CD4-positive, alpha-beta T cell treated with Interleukin-12 subunit alpha and Interleukin-12 subunit beta, for 1 hour (primary cell): ENCODE results near the gene MDM2.
"Not testable (repeated sequence)": the region's sequence is repeated elsewhere in the genome, so short reads cannot be mapped to it uniquely, and the experiment has no call there.

Experiments used
- DNase-seq: peaks from one replicate; pipeline ENCODE4 v3.0.0-alpha.2; 2020

The MDM2 gene

GRCh38 chr12:68828672-68829068 is 20.7 kb downstream of the MDM2 start:
- no peak for DNase-seq

- DNase-seq, result no peak
These were observed 23.3 kb downstream of the MDM2 start for GRCh38 chr12:68831272-68831671.

DNA sequence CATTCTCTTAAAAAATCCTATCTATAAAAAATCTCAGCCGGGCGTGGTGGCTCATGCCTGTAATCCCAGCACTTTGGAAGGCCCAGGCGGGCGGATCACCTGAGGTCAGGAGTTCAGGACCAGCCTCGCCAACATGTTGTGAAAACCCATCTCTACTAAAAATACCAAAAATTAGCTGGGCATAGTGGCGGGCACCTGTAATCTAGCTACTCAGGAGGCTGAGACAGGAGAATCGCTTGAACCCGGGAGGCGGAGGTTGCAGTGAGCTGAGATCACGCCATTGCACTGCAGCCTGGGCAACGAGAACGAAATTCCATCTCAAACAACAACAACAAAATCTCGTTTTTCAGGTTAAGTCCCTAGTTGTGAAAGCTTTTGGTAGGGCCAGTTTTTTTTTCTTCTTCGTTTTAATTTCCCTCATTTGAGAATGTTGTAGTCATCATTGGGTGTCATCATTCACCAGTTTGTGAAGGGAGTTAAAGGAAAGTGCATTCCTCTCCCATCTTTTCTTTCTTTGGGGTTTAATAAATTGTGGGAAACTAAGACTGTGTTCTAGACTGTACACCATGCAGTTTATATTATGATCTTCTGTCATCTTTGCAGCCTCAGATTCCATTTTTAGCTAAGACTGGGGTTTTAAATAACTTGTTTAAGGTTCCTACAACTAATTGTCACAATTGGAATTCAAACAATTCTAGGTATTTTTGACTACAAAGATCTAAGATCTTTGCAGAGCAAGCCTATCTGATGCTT is 23.9 kb downstream of the MDM2 start:
- DNase-seq, result no peak

GRCh38 chr12:68832504-68832867 is 24.5 kb downstream of the MDM2 start:
- DNase-seq, result no peak

DNA sequence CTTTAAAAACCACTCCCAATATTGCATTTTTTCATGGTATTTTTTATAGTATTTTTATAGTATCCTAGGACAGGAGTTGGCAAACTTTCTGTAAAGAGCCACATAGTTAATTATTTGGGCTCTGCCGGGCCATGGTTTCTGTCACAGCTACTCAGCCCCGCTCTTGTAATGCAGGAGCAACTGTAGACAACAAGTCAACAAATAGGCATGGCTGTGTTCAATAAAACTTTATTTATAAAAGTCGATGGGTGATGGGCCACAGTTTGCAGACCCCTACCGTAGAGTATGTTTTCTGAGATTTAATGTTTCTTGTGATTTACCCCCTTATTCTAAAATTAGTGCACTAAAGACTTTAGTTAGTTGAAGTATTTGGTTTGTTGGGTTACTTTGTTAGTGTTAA is 25.5 kb downstream of the MDM2 start:
- DNase-seq, result no peak

DNA sequence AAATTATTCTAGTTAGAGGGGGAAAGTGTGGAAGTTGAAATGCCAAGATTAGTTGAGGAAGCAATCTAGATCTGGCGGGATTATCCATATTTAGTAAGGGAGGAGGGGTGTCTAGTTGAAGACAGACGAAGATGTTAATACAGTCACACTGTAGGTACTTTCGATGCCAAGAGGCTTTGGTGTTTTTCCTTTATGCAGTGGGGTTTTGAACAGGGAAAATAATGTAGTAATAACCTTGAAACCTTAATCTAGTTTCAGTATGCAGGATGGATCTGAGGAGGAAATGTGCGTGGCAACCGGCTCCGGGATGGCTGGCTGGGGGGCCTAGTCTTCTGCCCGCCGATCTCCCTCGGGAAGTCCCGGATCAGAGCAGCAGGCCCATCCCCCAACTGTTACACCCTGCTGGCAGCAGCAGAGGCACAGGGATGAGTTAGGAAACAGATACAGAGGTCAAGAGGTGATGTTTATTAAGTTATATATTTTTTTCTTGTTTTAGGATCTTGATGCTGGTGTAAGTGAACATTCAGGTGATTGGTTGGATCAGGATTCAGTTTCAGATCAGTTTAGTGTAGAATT is 27.4 kb downstream of the MDM2 start:
- no peak for DNase-seq

DNA sequence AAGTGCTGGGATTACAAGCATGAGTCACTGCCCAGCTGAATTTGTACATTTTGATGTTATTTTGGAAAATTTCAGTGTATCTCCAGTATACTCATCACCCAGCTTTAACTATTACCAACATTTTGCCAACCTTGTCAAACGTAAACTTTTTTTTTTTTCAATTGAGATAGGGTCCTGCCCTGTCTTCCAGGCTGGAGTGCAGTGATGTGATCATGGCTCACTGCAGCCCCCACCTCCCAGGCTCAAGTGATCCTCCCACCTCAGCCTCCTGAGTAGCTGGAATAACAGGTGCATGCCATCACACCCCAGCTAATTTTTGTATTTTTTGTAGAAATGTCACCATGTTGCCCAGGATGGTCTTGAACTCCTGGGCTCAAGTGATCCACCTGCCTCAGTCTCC is 29.2 kb downstream of the MDM2 start:
- no peak for DNase-seq

DNA sequence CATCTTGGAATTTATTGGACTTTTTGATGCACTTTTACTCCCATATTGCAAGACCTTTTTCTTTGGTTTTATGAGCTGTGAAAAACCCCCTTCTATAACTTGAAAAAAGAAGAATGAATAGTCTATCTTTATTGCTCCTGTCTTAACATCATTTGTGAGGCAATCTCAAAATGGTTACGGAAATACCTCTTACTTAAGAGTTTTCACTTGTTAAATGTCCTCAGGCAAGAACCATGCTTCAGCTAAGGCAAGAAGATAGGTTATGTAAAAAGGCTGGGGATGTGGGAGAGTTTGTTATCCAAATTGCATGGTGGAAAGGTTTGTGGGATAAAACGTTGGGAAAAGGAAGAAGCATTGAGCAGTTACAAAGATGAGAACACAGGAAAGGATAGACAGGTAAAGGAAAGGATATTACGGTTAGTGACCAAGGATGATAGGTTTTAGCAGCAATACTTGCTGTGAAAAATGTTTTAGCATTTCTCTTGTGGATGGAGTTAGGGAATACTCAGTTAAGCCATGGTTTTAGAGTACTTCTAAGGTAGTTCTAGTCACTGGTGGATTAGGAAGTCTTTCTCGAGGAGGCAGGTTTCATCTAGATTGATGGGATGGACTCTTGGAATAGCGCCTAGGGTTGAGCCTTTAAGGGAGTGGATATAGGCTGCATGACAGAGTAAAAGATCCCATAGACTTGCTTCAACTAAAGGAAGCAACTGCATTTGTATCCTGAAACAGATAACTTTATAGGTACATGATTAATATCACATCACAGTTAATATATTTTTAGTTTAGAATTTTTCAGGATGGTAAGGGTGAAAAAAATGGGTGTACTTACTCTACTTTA is 30.3 kb downstream of the MDM2 start:
- DNase-seq, result no peak

GRCh38 chr12:68839183-68840147 is 31.5 kb downstream of the MDM2 start:
- DNase-seq, result no peak

DNA sequence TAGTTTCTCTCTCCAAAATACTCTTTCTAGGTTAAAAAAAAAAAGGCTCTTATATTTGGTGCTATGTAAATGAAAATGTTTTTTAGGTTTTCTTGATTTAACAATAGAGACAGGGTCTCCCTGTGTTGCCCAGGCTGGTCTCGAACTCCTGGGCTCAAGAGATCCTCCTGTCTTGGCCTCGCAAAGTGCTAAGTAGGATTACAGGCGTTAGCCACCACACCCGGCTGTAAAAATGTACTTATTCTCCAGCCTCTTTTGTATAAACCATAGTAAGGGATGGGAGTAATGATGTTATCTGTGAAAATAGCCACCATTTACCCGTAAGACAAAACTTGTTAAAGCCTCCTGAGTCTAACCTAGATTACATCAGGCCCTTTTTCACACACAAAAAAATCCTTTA is 33.2 kb downstream of the MDM2 start:
- not testable (repeated sequence) for DNase-seq

DNA sequence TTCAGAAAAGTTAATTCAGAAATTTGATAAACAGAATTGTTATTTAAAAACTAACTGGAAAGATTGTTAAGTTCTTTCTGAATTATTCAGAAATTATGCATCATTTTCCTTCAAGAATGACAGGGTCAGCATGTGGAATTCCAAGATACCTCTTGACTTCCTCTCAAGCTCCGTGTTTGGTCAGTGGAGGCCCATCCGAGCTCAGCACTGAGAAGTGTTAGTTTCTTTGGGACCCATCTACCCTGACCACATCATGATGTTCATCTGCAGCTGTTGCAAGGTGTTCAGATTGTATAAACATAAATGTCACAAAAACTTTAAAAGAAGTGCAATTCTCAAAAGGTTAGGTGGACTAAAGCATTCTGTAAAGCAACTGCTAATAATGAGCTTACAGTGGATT is 33.7 kb downstream of the MDM2 start:
- DNase-seq, result no peak

DNA sequence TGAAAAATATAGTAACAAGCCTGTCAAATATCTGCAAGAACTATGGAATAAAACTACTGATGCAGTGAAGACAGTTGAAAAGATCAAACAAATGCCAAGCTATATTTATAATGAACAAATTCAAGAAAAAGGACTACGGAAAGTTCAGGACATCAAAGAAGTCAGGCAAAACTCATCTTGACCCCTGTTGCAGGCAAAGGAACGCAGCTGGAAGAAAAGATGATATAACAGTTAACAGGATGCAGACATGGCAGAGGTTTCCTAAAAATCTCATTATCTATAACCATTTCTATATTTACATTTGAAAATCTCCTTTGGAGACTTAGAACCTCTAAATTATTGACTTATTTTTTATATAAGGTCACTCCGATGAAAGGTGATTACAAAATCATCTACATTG is 34.1 kb downstream of the MDM2 start:
- no peak for DNase-seq

DNA sequence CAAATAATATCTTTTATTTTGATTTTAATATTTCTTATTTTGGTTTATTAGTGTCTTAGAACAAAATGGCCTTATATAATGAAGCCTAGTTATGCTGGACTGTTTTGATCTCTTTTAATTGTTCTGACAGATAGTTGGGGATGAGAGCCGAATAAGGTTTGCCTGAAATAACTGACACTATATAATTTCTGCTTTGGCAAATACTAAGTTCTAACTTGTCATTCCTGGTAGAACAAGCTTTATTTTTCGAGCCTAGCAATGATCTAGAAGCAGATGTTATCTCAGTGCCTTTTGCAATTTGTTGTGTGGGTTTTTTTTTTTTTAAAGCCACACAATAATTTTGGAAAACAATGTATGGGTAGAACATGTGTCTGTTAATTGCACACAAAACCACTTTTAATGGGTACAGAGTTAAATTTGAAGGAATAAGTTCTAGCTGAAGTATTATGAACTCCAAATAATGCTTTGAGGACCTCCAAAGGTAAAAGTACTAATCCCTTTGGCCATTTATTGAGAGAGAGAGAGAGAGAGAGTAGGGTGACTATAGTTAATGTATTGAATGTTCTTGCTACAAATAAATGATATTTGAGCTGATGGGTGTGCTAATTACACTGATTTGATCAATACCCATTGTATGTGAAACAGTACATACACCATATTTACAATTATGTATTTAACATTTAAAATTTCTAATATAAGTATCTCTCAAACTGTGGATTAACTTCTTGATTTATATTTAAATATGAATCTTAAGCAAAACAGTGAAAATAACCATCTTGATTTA is 35.0 kb downstream of the MDM2 start:
- no peak for DNase-seq

GRCh38 chr12:68844318-68844745 is 36.4 kb downstream of the MDM2 start:
- DNase-seq, result no peak

- DNase-seq, result no peak
These were observed 37.1 kb downstream of the MDM2 start for GRCh38 chr12:68844788-68845695.

DNA sequence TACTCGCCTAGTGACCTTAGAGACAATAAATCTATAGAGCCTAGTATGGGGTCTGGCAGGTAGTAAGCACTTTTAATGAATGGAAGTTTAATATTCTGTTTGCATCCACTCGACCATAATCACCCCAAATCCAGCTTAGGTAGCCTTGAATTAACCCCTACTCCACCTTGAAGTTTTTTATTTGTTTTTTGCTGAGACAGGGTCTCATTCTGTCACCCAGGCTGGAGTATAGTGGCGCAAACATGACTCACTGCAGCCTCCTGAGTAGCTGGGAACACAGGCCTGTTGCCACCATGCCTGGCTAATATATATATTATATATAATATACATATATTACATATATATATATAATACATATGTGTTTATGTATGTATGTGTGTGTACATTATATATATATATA is 38.8 kb downstream of the MDM2 start:
- DNase-seq, result no peak

GRCh38 chr12:68850390-68850789 is 42.4 kb downstream of the MDM2 start:
- no peak for DNase-seq

DNA sequence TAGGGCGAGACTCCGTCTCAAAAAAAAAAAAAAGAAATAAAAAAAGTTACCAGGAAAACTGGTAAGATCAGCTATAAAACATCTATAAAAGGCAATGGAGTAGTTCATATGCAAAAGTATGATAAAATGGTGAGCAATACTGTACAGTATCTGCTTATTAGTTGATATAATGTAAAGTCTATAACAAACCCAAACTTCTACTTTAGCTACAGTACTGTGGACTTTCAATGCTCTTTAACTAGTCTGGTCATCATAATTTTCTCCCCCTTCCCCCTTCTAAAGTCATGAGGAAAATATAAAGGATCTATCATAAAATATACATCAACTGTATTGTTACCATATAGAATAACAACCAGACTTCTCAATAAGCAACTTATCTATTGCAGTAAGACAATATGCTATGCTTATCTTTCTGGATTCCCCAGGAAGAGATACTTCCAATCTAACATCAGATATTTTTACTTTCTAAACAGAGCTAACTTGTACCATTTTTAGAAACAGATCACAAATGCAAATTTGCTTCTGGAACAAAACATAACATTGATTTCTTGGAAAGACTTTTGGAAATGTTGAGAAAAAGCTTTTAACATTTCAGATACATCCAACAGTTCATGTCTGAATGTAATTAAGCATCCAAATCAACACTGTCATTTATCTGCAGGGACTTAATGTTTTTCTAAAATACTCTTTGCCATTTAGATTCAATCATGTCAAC is 43.8 kb downstream of the MDM2 start:
- DNase-seq, result no peak

- no peak for DNase-seq
These were observed 45.6 kb downstream of the MDM2 start for GRCh38 chr12:68853396-68854077.

- no peak for DNase-seq
These were observed 46.1 kb downstream of the MDM2 start for GRCh38 chr12:68854078-68854468.
